ENCODE results near the gene HECW1. TPM values are rescaled to one million over a fixed set of nuclear protein-coding genes. Genes with fewer than 3 reads are reported as not detected.
"Not testable (repeated sequence)": the region's sequence is repeated elsewhere in the genome, so short reads cannot be mapped to it uniquely, and the experiment has no call there.

Gene HECW1
- total and polyA plus RNA-seq, 2 of the 13 experiments (the other 11 are each of a cell fraction or from before 2014, with no cell fraction given), result not detected

- H3K9me3 ChIP-seq (ENCODE audit: low read length); H3K27ac ChIP-seq (ENCODE audit: extremely low read length, insufficient read depth, low read length); ATAC-seq; DNase-seq (ENCODE audit: low spot score); POLR2A ChIA-PET; H3K9ac ChIP-seq (ENCODE audit: insufficient read depth, low read depth, low read length); H3K27me3 ChIP-seq (ENCODE audit: control insufficient read depth in 1 of 2, insufficient read depth in 2 of 2, low read length in 2 of 2); CTCF ChIA-PET (ENCODE audit: low intra/inter-chr PET ratio, low total read pairs); BruUV-seq (replicated peaks); H3K4me2 ChIP-seq (ENCODE audit: low read depth, low read length); H4K20me1 ChIP-seq (ENCODE audit: insufficient read depth, low read length); H3K4me1 ChIP-seq (ENCODE audit: insufficient read depth, low read length); H3K4me3 ChIP-seq (replicated peaks in 1 of 3; ENCODE audit: insufficient read depth in 1 of 3, low read depth in 2 of 3, low read length in 3 of 3); intact Hi-C loops (cut with micrococcal nuclease; ENCODE audit: unreplicated experiment); FAIRE-seq; H2AFZ ChIP-seq (ENCODE audit: low read length); H3K79me2 ChIP-seq (ENCODE audit: insufficient read depth, low read length); in situ Hi-C loops (cut with HindIII; ENCODE audit: extremely low pct_ligation_motif_present, low pct_unique_long_range_greater_than_20kb); H3K36me3 ChIP-seq (replicated peaks in 1 of 2; ENCODE audit: control insufficient read depth in 1 of 2, insufficient read depth in 2 of 2, low read length in 2 of 2): not testable (repeated sequence)
- 42% methylated on average over 4 of the region's 4 CpGs for WGBS (ENCODE audit: low lambda C conversion rate)
Observed at GRCh38 chr7:43343417-43343816, 231.0 kb downstream of the HECW1 start.

- H3K9ac ChIP-seq (ENCODE audit: insufficient read depth, low read depth, low read length); CTCF ChIA-PET (ENCODE audit: low intra/inter-chr PET ratio, low total read pairs); H3K4me3 ChIP-seq (replicated peaks in 1 of 3; ENCODE audit: insufficient read depth in 1 of 3, low read depth in 2 of 3, low read length in 3 of 3); H3K4me1 ChIP-seq (ENCODE audit: insufficient read depth, low read length); H3K27ac ChIP-seq (ENCODE audit: extremely low read length, insufficient read depth, low read length); H3K36me3 ChIP-seq (replicated peaks in 1 of 2; ENCODE audit: control insufficient read depth in 1 of 2, insufficient read depth in 2 of 2, low read length in 2 of 2); H3K9me3 ChIP-seq (ENCODE audit: low read length); in situ Hi-C loops (cut with HindIII; ENCODE audit: extremely low pct_ligation_motif_present, low pct_unique_long_range_greater_than_20kb); H3K27me3 ChIP-seq (ENCODE audit: control insufficient read depth in 1 of 2, insufficient read depth in 2 of 2, low read length in 2 of 2); intact Hi-C loops (cut with micrococcal nuclease; ENCODE audit: unreplicated experiment); DNase-seq (ENCODE audit: low spot score); BruUV-seq (replicated peaks); H2AFZ ChIP-seq (ENCODE audit: low read length); POLR2A ChIA-PET; H3K79me2 ChIP-seq (ENCODE audit: insufficient read depth, low read length); ATAC-seq; H4K20me1 ChIP-seq (ENCODE audit: insufficient read depth, low read length); H3K4me2 ChIP-seq (ENCODE audit: low read depth, low read length); FAIRE-seq: not testable (repeated sequence)
- WGBS (ENCODE audit: low lambda C conversion rate), result 0% methylated on average over 1 of the region's 1 CpG
Observed at GRCh38 chr7:43345696-43346095, 233.2 kb downstream of the HECW1 start.

DNA sequence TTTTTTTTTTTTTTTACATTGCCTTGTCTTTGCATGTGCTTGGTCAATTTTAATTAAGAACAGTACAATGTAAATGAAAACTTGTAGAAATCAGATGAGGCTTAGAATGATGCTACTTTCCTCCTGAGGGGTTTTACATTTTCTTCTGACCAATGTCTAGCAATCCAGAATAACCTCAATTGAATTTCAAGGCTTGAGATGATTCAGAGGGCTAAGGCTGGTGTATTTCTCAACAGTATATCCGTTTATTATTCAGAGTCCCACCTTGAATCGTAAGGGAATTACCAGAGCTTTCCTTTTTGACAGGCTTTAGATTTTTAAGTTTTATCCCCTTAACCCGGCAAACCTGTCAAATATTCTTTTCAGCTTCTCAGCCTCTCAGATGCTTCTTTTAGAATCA, 239.2 kb downstream of the HECW1 start:
- no peak overlapping the region for H3K4me2 ChIP-seq (ENCODE audit: low read depth, low read length)
- no peaks in the 10 kb centered on the region for H4K20me1 ChIP-seq (ENCODE audit: insufficient read depth, low read length)
- no peak overlapping the region for H3K4me3 ChIP-seq (replicated peaks in 1 of 3; ENCODE audit: insufficient read depth in 1 of 3, low read depth in 2 of 3, low read length in 3 of 3)
- no peak overlapping the region for H3K27ac ChIP-seq (ENCODE audit: extremely low read length, insufficient read depth, low read length)
- POLR2A ChIA-PET, result no interaction called here
- no peak overlapping the region for H3K9ac ChIP-seq (ENCODE audit: insufficient read depth, low read depth, low read length)
- FAIRE-seq (no peak), ATAC-seq (no peak), DNase-seq (ENCODE audit: low spot score) (no peak)
- peaks cover 12% of the 10 kb centered on the region; the same call in 1 of the 2 replicates for H3K9me3 ChIP-seq (ENCODE audit: low read length)
- H3K36me3 ChIP-seq (replicated peaks in 1 of 2; ENCODE audit: control insufficient read depth in 1 of 2, insufficient read depth in 2 of 2, low read length in 2 of 2), result no peaks in the 10 kb centered on the region
- H2AFZ ChIP-seq (ENCODE audit: low read length), result no peak overlapping the region
- CTCF ChIA-PET (ENCODE audit: low intra/inter-chr PET ratio, low total read pairs), result no interaction called here
- in situ Hi-C loops (cut with HindIII; ENCODE audit: extremely low pct_ligation_motif_present, low pct_unique_long_range_greater_than_20kb) (no loop called here), intact Hi-C loops (cut with micrococcal nuclease; ENCODE audit: unreplicated experiment) (no loop called here)
- no peaks in the 10 kb centered on the region for H3K27me3 ChIP-seq (ENCODE audit: control insufficient read depth in 1 of 2, insufficient read depth in 2 of 2, low read length in 2 of 2)
- no TSS peak for BruUV-seq (replicated peaks)
- WGBS (ENCODE audit: low lambda C conversion rate), result 0% methylated on average over 3 of the region's 3 CpGs
- no peaks in the 10 kb centered on the region for H3K4me1 ChIP-seq (ENCODE audit: insufficient read depth, low read length)
- no peaks in the 10 kb centered on the region for H3K79me2 ChIP-seq (ENCODE audit: insufficient read depth, low read length)
- no peak for TF ChIP-seq MLXIP (CRISPR knock-in tag; IDR thresholded peaks at IDR 0.05; ENCODE audit: borderline replicate concordance)
- no peak for TF ChIP-seq TRIM22 (IDR thresholded peaks at IDR 0.05)
- TF ChIP-seq ZNF121 (CRISPR knock-in tag; IDR thresholded peaks at IDR 0.05), result no peak

Data from HepG2 (cell line).